Upper lobe of right lung (tissue), 1 donor: ENCODE results near the gene SLC25A20. TPM values are rescaled to one million over a fixed set of nuclear protein-coding genes. Genes with fewer than 3 reads are reported as not detected.
A peak's percentile ranks its signal among the peaks of the same experiment; 100 is the strongest.
"Not testable (repeated sequence)": the region's sequence is repeated elsewhere in the genome, so short reads cannot be mapped to it uniquely, and the experiment has no call there.

ENCODE experiments used
- ATAC-seq: fragments of 200-7000 bp; cut with Tn5 transposase; one replicate; pipeline ENCODE4 v1.9.1; 2020; ENCODE audit warnings: mild to moderate bottlenecking, moderate library complexity
- DNase-seq: peaks from one replicate; pipeline ENCODE4 v3.0.0-alpha.2; 2020
- H3K27ac ChIP-seq: fragments of 200-600 bp; one replicate; pipeline ENCODE4 v1.8.0; 2022
- H3K27me3 ChIP-seq: fragments of 200-600 bp; one replicate; pipeline ENCODE4 v1.8.0; 2022; ENCODE audit warnings: mild to moderate bottlenecking
- H3K36me3 ChIP-seq: fragments of 200-600 bp; one replicate; pipeline ENCODE4 v1.8.0; 2022
- H3K4me1 ChIP-seq: fragments of 200-600 bp; one replicate; pipeline ENCODE4 v1.8.0; 2022
- H3K4me3 ChIP-seq: fragments of 200-600 bp; one replicate; pipeline ENCODE4 v1.8.0; 2022; ENCODE audit warnings: mild to moderate bottlenecking
- H3K9me3 ChIP-seq: fragments of 200-600 bp; one replicate; pipeline ENCODE4 v1.8.0; 2022
- intact Hi-C: fragments of 100-400 bp; cut with DNase I; formaldehyde crosslinking; loops from one replicate; pipeline ENCODE4 v1.11.0; 2022
- total RNA-seq: library from RNA; stranded (reverse); fragmentation: NEBNext Ultra II Directional; extraction: Animal tissue kit (Norgen Biotek cat#: 25700); gene quantifications from one replicate; pipeline ENCODE4 v1.2.1, GENCODE V29; 2021
- TF ChIP-seq, protein P1 (sequence below): fragments of 200-600 bp; IDR thresholded peaks from one replicate; pipeline ENCODE4 v1.8.0; 2022; ENCODE audit warnings: antibody characterized with exemption
- donor health status: DM: no; HTN: yes; CAD: no; lungs with severe emphysema.

Gene SLC25A20
- total RNA-seq, 1 donor from 2014 or later = 26.0 TPM

DNA sequence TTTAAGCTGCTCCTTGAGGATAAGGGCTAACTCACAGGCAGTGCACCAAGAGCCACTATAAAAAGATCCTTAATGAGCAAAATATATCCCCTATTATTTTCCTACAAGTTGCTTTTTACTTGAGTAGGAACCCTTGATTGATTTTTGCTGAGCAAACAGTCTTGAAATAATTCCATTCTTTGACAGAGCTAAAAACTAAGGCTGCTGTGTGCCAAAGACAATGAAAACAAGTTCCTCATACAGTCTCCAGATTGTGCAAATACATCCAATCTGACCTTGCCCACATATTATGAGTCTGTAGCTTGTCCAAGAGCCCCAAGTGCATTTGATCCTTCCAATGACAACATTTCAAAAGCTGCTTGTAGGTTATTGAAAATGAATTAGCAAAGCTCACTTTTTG, 66.0 kb downstream of the SLC25A20 start:
- TF ChIP-seq, protein P1, sequence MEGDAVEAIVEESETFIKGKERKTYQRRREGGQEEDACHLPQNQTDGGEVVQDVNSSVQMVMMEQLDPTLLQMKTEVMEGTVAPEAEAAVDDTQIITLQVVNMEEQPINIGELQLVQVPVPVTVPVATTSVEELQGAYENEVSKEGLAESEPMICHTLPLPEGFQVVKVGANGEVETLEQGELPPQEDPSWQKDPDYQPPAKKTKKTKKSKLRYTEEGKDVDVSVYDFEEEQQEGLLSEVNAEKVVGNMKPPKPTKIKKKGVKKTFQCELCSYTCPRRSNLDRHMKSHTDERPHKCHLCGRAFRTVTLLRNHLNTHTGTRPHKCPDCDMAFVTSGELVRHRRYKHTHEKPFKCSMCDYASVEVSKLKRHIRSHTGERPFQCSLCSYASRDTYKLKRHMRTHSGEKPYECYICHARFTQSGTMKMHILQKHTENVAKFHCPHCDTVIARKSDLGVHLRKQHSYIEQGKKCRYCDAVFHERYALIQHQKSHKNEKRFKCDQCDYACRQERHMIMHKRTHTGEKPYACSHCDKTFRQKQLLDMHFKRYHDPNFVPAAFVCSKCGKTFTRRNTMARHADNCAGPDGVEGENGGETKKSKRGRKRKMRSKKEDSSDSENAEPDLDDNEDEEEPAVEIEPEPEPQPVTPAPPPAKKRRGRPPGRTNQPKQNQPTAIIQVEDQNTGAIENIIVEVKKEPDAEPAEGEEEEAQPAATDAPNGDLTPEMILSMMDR = no peak
- Histone ChIP-seq H3K27me3 (no peaks in the 10 kb centered on the region), H3K36me3 (no peaks in the 10 kb centered on the region), H3K4me1 (no peaks in the 10 kb centered on the region), H3K4me3 (no peak overlapping the region), H3K9me3 (no peaks in the 10 kb centered on the region), H3K27ac (no peak overlapping the region)
- peak; percentile 58 for ATAC-seq
- no peak for DNase-seq
- intact Hi-C loops = no loop called here

GRCh38 chr3:48830715-48831114, 68.0 kb downstream of the SLC25A20 start:
- intact Hi-C loops = no loop called here
- no peaks in the 10 kb centered on the region for H3K4me1 ChIP-seq
- H3K9me3 ChIP-seq = no peaks in the 10 kb centered on the region
- no peak for ATAC-seq
- no peak overlapping the region for H3K27ac ChIP-seq
- no peak overlapping the region for H3K4me3 ChIP-seq
- H3K27me3 ChIP-seq = no peaks in the 10 kb centered on the region
- no peak for DNase-seq
- no peaks in the 10 kb centered on the region for H3K36me3 ChIP-seq
- TF ChIP-seq, protein P1 = no peak

- H3K36me3 ChIP-seq, ATAC-seq, DNase-seq, H3K9me3 ChIP-seq, H3K27ac ChIP-seq, intact Hi-C loops, H3K4me1 ChIP-seq, H3K27me3 ChIP-seq, H3K4me3 ChIP-seq: not testable (repeated sequence)
These were observed 69.2 kb downstream of the SLC25A20 start for GRCh38 chr3:48829525-48829924.

DNA sequence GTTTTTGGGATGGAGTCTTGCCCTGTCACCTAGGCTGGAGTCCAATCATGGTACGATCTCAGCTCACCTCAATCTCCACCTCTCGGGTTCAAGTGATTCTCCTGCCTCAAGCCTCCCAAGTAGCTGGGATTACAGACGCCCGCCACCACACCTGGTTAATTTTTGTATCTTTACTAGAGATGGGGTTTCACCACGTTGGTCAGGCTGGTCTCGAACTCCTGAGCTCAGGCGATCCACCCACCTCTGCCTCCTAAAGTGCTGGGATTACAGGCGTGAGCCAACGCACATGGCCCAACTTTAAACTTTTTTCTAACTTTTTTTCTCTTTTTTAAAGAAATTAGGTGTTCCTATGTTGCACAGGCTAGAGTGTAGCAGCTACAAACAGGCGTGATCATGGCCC, 70.8 kb downstream of the SLC25A20 start:
- H3K4me1 ChIP-seq, intact Hi-C loops: not testable (repeated sequence)

GRCh38 chr3:48826451-48826850, 72.2 kb downstream of the SLC25A20 start:
- peaks cover under 1% of the 10 kb centered on the region for H3K4me1 ChIP-seq
- H3K9me3 ChIP-seq = no peaks in the 10 kb centered on the region
- TF ChIP-seq, protein P1 = no peak
- no peak overlapping the region for H3K27ac ChIP-seq
- intact Hi-C loops = no loop called here
- H3K27me3 ChIP-seq = no peaks in the 10 kb centered on the region
- no peak overlapping the region for H3K4me3 ChIP-seq
- no peak for DNase-seq
- H3K36me3 ChIP-seq = no peaks in the 10 kb centered on the region
- ATAC-seq = no peak

More for the DNA sequence above, 70.8 kb downstream of the SLC25A20 start:
- not testable (repeated sequence) for H3K27me3 ChIP-seq, H3K9me3 ChIP-seq, H3K36me3 ChIP-seq, H3K27ac ChIP-seq, H3K4me3 ChIP-seq, DNase-seq, ATAC-seq

DNA sequence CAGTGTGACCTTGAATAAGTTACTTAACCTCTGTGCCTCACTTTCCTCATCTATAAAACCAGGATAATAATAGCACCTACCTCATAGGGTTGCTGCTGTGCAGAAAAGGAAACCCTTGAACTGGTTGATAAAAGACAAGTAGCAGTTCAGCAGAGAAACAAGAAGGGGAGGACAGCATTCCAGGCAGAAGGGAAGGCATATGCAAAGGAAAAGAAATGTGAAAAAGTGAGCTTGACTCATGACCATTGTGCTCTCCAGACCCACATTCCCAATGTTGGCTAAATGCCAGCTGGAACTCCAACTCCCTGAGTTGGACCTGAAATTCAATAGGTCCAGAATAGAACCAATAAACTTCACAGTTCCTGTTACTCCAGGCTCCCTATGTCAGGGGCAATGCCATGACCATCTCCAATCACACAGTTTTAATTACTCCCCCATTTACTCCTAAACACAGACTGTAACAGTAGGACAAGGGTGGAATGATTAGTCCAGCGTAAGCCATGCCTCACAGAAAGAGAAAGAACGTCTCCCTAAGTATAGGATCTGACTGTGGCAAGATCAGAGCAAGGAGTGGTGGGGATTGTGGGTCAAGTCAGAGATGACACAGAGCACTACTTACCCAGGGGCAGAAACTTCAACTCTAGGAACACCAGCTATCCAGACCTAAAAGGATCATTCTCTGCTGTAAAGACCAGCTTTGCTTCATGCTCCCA, 77.9 kb downstream of the SLC25A20 start:
- Histone ChIP-seq H3K27me3 (no peaks in the 10 kb centered on the region), H3K9me3 (no peaks in the 10 kb centered on the region), H3K4me1 (peaks cover 10% of the 10 kb centered on the region), H3K27ac (no peak overlapping the region), H3K4me3 (no peak overlapping the region), H3K36me3 (no peaks in the 10 kb centered on the region)
- DNase-seq = no peak
- no peak for ATAC-seq
- TF ChIP-seq, protein P1 = no peak
- intact Hi-C loops = no loop called here
